Psoas muscle (tissue), 8 donors: Measurements from ENCODE around the gene SMIM29. TPM values are rescaled to one million over a fixed set of nuclear protein-coding genes. Genes with fewer than 3 reads are reported as not detected.

Experiments
- ATAC-seq, 4 donors: fragments of 200-7000 bp; cut with Tn5 transposase; one replicate each; pipeline ENCODE4 v1.9.1; 2020; ENCODE audit warnings: moderate library complexity in 3 of 4, mild to moderate bottlenecking in 2 of 4
- DNase-seq, 2 donors: peaks; one replicate each; pipeline ENCODE4 v3.0.0-alpha.2; 2020
- H3K27ac ChIP-seq: fragments of 200-600 bp; one replicate; pipeline ENCODE4 v1.8.0; 2022
- H3K27me3 ChIP-seq, 3 donors: fragments of 200-600 bp in 1 of 3; one replicate each; pipeline versions ENCODE4 v1.6.1 to v1.8.0; 2013 to 2022; ENCODE audit warnings: low read length in 2 of 3, mild to moderate bottlenecking in 2 of 3, moderate library complexity in 1 of 3; ENCODE audit not compliant: insufficient read depth in 3 of 3
- H3K36me3 ChIP-seq, 2 donors: fragments of 200-600 bp in 1 of 2; one replicate each; pipeline versions ENCODE4 v1.6.1 to v1.8.0; 2013 to 2022; ENCODE audit warnings: low read depth in 1 of 2, mild to moderate bottlenecking in 1 of 2, moderate library complexity in 1 of 2; ENCODE audit not compliant: insufficient read depth in 1 of 2
- H3K4me1 ChIP-seq: fragments of 200-600 bp; one replicate; pipeline ENCODE4 v1.8.0; 2022
- H3K4me3 ChIP-seq: fragments of 200-600 bp; one replicate; pipeline ENCODE4 v1.8.0; 2022; ENCODE audit warnings: mild to moderate bottlenecking
- H3K9me3 ChIP-seq: fragments of 200-600 bp; one replicate; pipeline ENCODE4 v1.8.0; 2022
- CTCF ChIP-seq: fragments of 200-600 bp; IDR thresholded peaks from one replicate; pipeline ENCODE4 v1.8.0; 2022; ENCODE audit warnings: antibody characterized with exemption
- WGBS, 3 donors: extraction: QIAGEN DNeasy Blood & Tissue Kit; methylation state at CpG; one replicate each; pipeline versions ENCODE4 v1.1.6 to v1.1.7; 2013; 5-methylcytosine and 5-hydroxymethylcytosine counted together
- intact Hi-C, 2 donors: fragments of 100-400 bp; cut with DNase I; formaldehyde crosslinking; loops; one replicate each; pipeline versions ENCODE4 v1.11.0 to v1.14.2; 2022
- polyA plus RNA-seq, 3 donors: library from polyadenylated mRNA; stranded (reverse); fragments of 200-250 nt; gene quantifications; one replicate each; pipeline ENCODE4 v1.2.3, GENCODE V29; 2013
- total RNA-seq, 4 donors: library from RNA; stranded (reverse); fragmentation: NEBNext Ultra II Directional in 2 of 4; extraction: Animal tissue kit (Norgen Biotek cat#: 25700) in 2 of 4; gene quantifications; one replicate each; pipeline versions ENCODE4 v1.2.1 to v1.2.4, GENCODE V29; 2021 to 2023
- donor health status: healthy with polysubstance abuse.
- donor health status: DM: no; HTN: no; CAD: no; lungs with moderate emphysema.
- donor health status: Bipolar disorder and iron deficiency.
- donor health status: healthy.
- donor health status: DM: yes; HTN: yes; CAD: no.
- donor health status: DM: no; HTN: no; CAD: no.
- donor health status: DM: no; HTN: no; CAD: no.
- donor health status: DM: yes; HTN: yes; CAD: no.

Gene SMIM29
- total and polyA plus RNA-seq, 7 donors: 14.4 to 100 (median 37.8) TPM

GRCh38 chr6:34280216-34280615 lies 31.4 kb upstream of the SMIM29 start:
- peaks cover 61% of the 10 kb centered on the region for H3K4me1 ChIP-seq
- TF ChIP-seq CTCF: no peak

GRCh38 chr6:34278833-34279232 lies 30.0 kb upstream of the SMIM29 start:
- Histone ChIP-seq H3K27me3 (no peaks in the 10 kb centered on the region), H3K4me3 (no peak overlapping the region), H3K4me1 (peaks cover 58% of the 10 kb centered on the region), H3K36me3 (peaks cover 0 to 16% of the 10 kb centered on the region in 2 donors), H3K27ac (peak overlapping the region; percentile 83), H3K9me3 (no peaks in the 10 kb centered on the region)
- no peak for ATAC-seq
- 76 to 96% (median 93%) methylated on average over 5 of the region's 5 CpGs for WGBS, 3 donors
- no peak for DNase-seq
- intact Hi-C loops: loop anchor here in 1 of 2 donors (5.0 kb wide), 1 partner anchor 103 kb away; no protein-coding TSS in a partner anchor
- TF ChIP-seq CTCF: no peak

More at GRCh38 chr6:34280216-34280615, 31.4 kb upstream of the SMIM29 start:
- DNase-seq (no peak), ATAC-seq (no peak)
- no peaks in the 10 kb centered on the region for H3K9me3 ChIP-seq
- peaks cover 0 to 16% of the 10 kb centered on the region in 2 donors for H3K36me3 ChIP-seq
- WGBS, 3 donors: 85 to 90% (median 88%) methylated on average over 4 of the region's 4 CpGs
- no peaks in the 10 kb centered on the region for H3K27me3 ChIP-seq
- H3K27ac ChIP-seq: peak overlapping the region; percentile 83
- H3K4me3 ChIP-seq: no peak overlapping the region
- intact Hi-C loops: no loop called here

- Histone ChIP-seq H3K27ac (peak overlapping the region; percentile 83), H3K4me1 (peaks cover 52% of the 10 kb centered on the region), H3K9me3 (no peaks in the 10 kb centered on the region), H3K36me3 (peaks cover 0 to 16% of the 10 kb centered on the region in 2 donors), H3K4me3 (no peak overlapping the region), H3K27me3 (no peaks in the 10 kb centered on the region)
- peak in 1 of 4 donors; percentile 11 for ATAC-seq
- no peak for DNase-seq
- no peak for TF ChIP-seq CTCF
- WGBS, 3 donors: 55 to 77% (median 58%) methylated on average over 4 of the region's 4 CpGs
- intact Hi-C loops: loop anchor here in 1 of 2 donors (5.0 kb wide), 1 partner anchor 105 kb away; no protein-coding TSS in a partner anchor
Observed at GRCh38 chr6:34277763-34278112, 28.9 kb upstream of the SMIM29 start.

- no peaks in the 10 kb centered on the region for H3K27me3 ChIP-seq
- no peaks in the 10 kb centered on the region for H3K9me3 ChIP-seq
- peak overlapping the region; percentile 83 for H3K27ac ChIP-seq
- no peak for TF ChIP-seq CTCF
- DNase-seq (peak; percentile 43 to 85), ATAC-seq (peak; percentile 89 to 91 (median 90))
- intact Hi-C loops: loop anchor here in 1 of 2 donors (5.0 kb wide), 1 partner anchor 105 kb away; no protein-coding TSS in a partner anchor
- H3K4me1 ChIP-seq: peaks cover 47% of the 10 kb centered on the region
- no peak overlapping the region for H3K4me3 ChIP-seq
- peaks cover 0 to 16% of the 10 kb centered on the region in 2 donors for H3K36me3 ChIP-seq
- 21 to 44% (median 26%) methylated on average over 10 of the region's 10 CpGs for WGBS, 3 donors
Observed at GRCh38 chr6:34276881-34277762, 28.3 kb upstream of the SMIM29 start.
